Measurements from ENCODE around the gene DHRS2.

DNA sequence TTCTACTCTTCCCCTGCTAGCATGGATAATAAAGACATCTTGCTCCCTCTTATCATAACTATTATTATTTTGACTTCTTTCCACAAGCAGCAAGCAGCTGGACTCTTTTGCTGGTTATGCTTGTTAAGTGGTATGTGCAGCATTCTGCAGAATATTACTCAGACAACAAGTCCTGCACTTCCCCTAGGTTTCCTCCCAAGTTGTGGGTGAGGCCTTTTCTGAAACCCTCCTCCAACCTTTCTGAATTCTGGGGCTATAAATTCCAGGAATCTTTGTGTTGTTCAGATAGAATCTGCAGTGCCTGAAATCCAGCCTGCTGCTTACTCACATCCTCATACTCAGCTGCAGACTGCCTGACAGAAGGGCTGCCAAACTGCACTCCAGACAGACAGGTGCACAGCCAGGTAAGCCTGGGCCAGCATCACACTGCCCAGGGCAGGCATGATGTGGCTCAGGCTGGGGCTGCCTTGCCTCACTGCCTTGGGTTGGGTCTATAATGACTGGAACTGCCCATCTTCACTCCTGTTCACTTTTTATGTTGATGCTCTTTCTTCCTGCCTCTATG lies 6.2 kb upstream of the DHRS2 start:
- TF ChIP-seq, protein P1, sequence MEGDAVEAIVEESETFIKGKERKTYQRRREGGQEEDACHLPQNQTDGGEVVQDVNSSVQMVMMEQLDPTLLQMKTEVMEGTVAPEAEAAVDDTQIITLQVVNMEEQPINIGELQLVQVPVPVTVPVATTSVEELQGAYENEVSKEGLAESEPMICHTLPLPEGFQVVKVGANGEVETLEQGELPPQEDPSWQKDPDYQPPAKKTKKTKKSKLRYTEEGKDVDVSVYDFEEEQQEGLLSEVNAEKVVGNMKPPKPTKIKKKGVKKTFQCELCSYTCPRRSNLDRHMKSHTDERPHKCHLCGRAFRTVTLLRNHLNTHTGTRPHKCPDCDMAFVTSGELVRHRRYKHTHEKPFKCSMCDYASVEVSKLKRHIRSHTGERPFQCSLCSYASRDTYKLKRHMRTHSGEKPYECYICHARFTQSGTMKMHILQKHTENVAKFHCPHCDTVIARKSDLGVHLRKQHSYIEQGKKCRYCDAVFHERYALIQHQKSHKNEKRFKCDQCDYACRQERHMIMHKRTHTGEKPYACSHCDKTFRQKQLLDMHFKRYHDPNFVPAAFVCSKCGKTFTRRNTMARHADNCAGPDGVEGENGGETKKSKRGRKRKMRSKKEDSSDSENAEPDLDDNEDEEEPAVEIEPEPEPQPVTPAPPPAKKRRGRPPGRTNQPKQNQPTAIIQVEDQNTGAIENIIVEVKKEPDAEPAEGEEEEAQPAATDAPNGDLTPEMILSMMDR (optimal IDR thresholded peaks at IDR 0.05 in 1 of 3, IDR thresholded peaks at IDR 0.05 in 1 of 3, conservative IDR thresholded peaks at IDR 0.05 in 1 of 3; ENCODE audit: extremely low read depth in 1 of 3, insufficient read depth in 2 of 3, low read length in 3 of 3) = no peak
- no peak for TF ChIP-seq EZH2 (IDR thresholded peaks at IDR 0.05; ENCODE audit: low read length)

Data from keratinocyte (primary cell).